Right cardiac atrium (tissue), 5 donors: ENCODE data around the gene ACTN4. TPM values are rescaled to one million over a fixed set of nuclear protein-coding genes. Genes with fewer than 3 reads are reported as not detected.

ENCODE experiments used
- ATAC-seq, 2 donors: fragments of 200-7000 bp; cut with Tn5 transposase; one replicate each; pipeline versions ENCODE4 v1.8.0 to v1.9.1; 2020; ENCODE audit warnings: moderate library complexity in 2 of 2, mild to moderate bottlenecking in 1 of 2
- DNase-seq, 3 donors: peaks; one replicate each; pipeline ENCODE4 v3.0.0-alpha.2; 2020
- H3K27ac ChIP-seq: one replicate; pipeline ENCODE4 v1.5.1; 2013; ENCODE audit warnings: mild to moderate bottlenecking, low read length, control low read depth, moderate library complexity
- H3K27me3 ChIP-seq: one replicate; pipeline ENCODE4 v1.6.1; 2013; ENCODE audit not compliant: control insufficient read depth, insufficient read depth
- H3K4me1 ChIP-seq: one replicate; pipeline ENCODE4 v1.6.1; 2013; ENCODE audit warnings: low read length; ENCODE audit not compliant: control insufficient read depth, insufficient read depth
- H3K4me3 ChIP-seq: one replicate; pipeline ENCODE4 v1.5.1; 2013; ENCODE audit warnings: low read length, control low read depth
- H3K9me3 ChIP-seq: one replicate; pipeline ENCODE4 v1.6.1; 2013; ENCODE audit warnings: low read length; ENCODE audit not compliant: control insufficient read depth
- WGBS: extraction: QIAGEN DNeasy Blood & Tissue Kit; methylation state at CpG from one replicate; pipeline ENCODE4 v1.1.7; 2013; 5-methylcytosine and 5-hydroxymethylcytosine counted together
- intact Hi-C, 4 donors: fragments of 100-400 bp; cut with DNase I; formaldehyde crosslinking; loops; one replicate each; pipeline versions ENCODE4 v1.11.0 to v1.14.0; 2022 to 2023
- polyA plus RNA-seq: library from polyadenylated mRNA; stranded (reverse); fragments of 200-250 nt; gene quantifications from one replicate; pipeline ENCODE4 v1.2.3, GENCODE V29; 2013
- total RNA-seq, 4 donors: library from RNA; stranded (reverse); fragmentation: NEBNext Ultra II Directional; extraction: Animal tissue kit (Norgen Biotek cat#: 25700); gene quantifications; one replicate each; pipeline ENCODE4 v1.2.1, GENCODE V29; 2021
- donor health status: healthy with polysubstance abuse.
- donor health status: DM: no; HTN: yes; CAD: no.
- donor health status: DM: no; HTN: no; CAD: no.
- donor health status: DM: no; HTN: yes; CAD: no; lungs with severe emphysema.
- donor health status: DM: yes; HTN: yes; CAD: no.

ACTN4 gene
- total and polyA plus RNA-seq, 5 donors: 87.4 to 226 (median 119) TPM

DNA sequence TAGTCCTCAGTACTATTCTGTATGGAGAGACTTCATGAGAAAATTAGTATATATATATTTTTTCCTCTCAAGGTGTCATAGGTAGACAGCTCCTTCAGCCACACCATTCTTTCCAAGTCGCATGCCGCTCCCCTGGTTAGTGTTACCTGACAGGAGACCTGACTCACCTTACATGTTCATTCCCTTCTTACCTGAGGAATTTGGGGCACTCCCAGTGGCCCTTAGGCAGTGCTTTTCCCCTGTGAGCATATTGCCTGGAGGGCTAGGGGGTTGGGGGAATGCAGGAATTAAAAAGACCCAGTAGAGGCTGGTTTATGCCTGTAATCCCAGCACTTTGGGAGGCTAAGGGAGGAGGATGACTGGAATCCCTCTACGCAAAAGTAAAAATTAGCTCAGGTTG is 9.0 kb upstream of the ACTN4 start:
- no peaks in the 10 kb centered on the region for H3K27me3 ChIP-seq
- 97% methylated on average over 3 of the region's 3 CpGs for WGBS
- H3K4me3 ChIP-seq: no peak overlapping the region
- no peaks in the 10 kb centered on the region for H3K9me3 ChIP-seq
- H3K4me1 ChIP-seq: no peaks in the 10 kb centered on the region
- intact Hi-C loops: loop anchor here in 1 of 4 donors (10.0 kb wide), 2 partner anchors 94 to 234 kb away; partner anchors contain the start of gene FAM98C
- no peak overlapping the region for H3K27ac ChIP-seq
- DNase-seq (peak in 1 of 3 donors; percentile 14), ATAC-seq (no peak)

DNA sequence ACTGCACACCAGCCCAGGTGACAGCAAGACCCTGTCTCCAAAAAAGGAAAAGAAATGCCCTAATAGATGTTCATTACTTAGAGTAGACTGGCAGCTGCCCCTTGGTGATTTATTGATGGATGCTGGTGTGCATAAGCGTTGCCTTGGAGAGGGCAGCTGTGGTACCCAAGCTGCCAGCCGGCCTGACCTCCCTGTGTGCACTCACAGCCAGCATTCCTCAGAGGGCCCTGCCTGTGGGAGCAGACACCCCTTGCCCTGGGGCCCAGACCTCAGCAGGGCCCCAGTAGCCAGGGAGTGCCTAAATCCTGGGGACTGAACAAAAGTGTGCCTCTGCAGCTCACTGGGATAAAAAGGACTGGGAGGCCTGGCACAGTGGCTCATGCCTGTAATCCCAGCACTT is 7.8 kb upstream of the ACTN4 start:
- DNase-seq: no peak
- no peak for ATAC-seq
- Histone ChIP-seq H3K27ac (no peak overlapping the region), H3K4me1 (no peaks in the 10 kb centered on the region), H3K4me3 (no peak overlapping the region), H3K9me3 (no peaks in the 10 kb centered on the region), H3K27me3 (no peaks in the 10 kb centered on the region)
- WGBS: 95% methylated on average over 2 of the region's 2 CpGs
- intact Hi-C loops: loop anchor here in 3 of 4 donors (10.0 kb wide), 3 partner anchors 95 to 235 kb away; partner anchors contain the start of genes ECH1 (in 2 of the 3) and FAM98C (in 1 of the 3)

DNA sequence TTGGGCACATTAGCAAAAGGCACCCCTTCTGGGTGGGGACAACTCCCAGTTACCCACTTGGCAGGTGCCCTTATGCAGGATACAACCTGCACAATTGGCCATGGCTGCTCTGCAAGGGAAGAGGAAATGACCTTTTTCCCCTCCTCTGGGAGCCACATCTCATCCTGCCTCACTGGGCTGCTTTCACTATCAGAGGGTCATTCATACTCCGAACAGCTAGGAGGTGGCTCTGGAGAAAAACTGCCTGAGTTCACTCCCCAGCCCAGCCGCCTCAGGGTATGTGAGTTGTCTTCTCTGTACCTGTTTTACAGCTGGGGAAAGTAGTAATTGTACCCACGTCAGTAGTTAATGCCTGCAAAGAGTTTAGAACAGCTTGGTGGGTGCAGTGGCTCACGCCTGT is 7.1 kb upstream of the ACTN4 start:
- intact Hi-C loops: loop anchor here in 2 of 4 donors (10.0 kb wide), 1 partner anchor 194 kb away; the partner anchor contains the start of gene ECH1 (in 2 of the 2)
- no peaks in the 10 kb centered on the region for H3K9me3 ChIP-seq
- no peak overlapping the region for H3K4me3 ChIP-seq
- DNase-seq (peak in 1 of 3 donors; percentile 22), ATAC-seq (peak; percentile 35 to 40)
- H3K4me1 ChIP-seq: no peaks in the 10 kb centered on the region
- 74% methylated on average over 4 of the region's 4 CpGs for WGBS
- no peaks in the 10 kb centered on the region for H3K27me3 ChIP-seq
- peak overlapping the region; percentile 65 for H3K27ac ChIP-seq

DNA sequence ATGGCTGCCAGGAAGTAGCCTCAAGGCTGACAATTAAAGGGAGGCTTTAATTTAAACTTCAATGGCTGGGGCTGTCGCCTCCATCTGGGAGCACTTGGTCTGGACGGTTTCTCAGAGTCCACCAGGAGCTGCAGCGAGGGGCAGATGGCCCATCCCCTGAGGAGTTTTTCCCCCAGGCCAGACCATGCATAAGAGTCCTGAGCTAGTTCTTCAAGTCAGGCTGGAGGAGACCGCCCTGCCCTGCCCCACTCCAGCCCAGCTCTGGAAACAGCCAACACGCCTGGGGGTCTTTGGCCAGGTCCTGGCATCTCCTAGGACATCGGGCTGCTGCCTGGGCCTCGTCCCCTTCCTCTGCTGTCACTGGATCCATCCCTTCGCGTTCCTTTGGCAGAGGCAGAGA is 5.3 kb upstream of the ACTN4 start:
- intact Hi-C loops: loop anchor here in 2 of 4 donors (10.0 kb wide), 1 partner anchor 193 kb away; the partner anchor contains the start of gene ECH1 (in 2 of the 2)
- WGBS: 87% methylated on average over 9 of the region's 9 CpGs
- DNase-seq: peak in 1 of 3 donors; percentile 19
- ATAC-seq: no peak
- no peaks in the 10 kb centered on the region for H3K4me1 ChIP-seq
- no peaks in the 10 kb centered on the region for H3K9me3 ChIP-seq
- peak overlapping the region; percentile 13 for H3K27ac ChIP-seq
- H3K4me3 ChIP-seq: no peak overlapping the region
- H3K27me3 ChIP-seq: no peaks in the 10 kb centered on the region

DNA sequence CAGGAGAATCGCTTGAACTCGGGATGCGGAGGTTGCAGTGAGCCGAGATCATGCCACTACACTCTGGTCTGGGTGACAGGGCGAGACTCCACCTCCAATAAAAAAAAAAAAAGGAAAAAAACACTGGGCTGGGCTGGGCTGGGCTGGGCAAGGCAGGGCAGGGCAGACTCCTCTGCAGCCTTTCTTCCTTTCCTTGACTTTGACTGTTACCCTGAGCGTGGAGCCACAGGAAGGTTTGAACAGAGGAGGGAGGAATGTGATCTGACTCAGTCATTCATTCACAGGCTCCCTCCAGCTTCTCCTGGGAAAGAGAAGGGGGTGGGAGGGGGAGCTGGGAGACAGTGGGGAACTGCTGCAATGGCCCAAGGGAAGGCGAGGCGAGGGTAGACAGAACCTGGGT is 2.7 kb upstream of the ACTN4 start:
- H3K4me1 ChIP-seq: no peaks in the 10 kb centered on the region
- ATAC-seq: no peak
- WGBS: 91% methylated on average over 8 of the region's 8 CpGs
- no peak overlapping the region for H3K4me3 ChIP-seq
- no peak overlapping the region for H3K27ac ChIP-seq
- no peaks in the 10 kb centered on the region for H3K27me3 ChIP-seq
- DNase-seq: peak in 1 of 3 donors; percentile 26
- intact Hi-C loops: loop anchor here in 3 of 4 donors (5.0 to 10.0 kb wide), 2 partner anchors 38 to 190 kb away; partner anchors contain the start of gene ECH1 (in 2 of the 3)
- no peaks in the 10 kb centered on the region for H3K9me3 ChIP-seq

DNA sequence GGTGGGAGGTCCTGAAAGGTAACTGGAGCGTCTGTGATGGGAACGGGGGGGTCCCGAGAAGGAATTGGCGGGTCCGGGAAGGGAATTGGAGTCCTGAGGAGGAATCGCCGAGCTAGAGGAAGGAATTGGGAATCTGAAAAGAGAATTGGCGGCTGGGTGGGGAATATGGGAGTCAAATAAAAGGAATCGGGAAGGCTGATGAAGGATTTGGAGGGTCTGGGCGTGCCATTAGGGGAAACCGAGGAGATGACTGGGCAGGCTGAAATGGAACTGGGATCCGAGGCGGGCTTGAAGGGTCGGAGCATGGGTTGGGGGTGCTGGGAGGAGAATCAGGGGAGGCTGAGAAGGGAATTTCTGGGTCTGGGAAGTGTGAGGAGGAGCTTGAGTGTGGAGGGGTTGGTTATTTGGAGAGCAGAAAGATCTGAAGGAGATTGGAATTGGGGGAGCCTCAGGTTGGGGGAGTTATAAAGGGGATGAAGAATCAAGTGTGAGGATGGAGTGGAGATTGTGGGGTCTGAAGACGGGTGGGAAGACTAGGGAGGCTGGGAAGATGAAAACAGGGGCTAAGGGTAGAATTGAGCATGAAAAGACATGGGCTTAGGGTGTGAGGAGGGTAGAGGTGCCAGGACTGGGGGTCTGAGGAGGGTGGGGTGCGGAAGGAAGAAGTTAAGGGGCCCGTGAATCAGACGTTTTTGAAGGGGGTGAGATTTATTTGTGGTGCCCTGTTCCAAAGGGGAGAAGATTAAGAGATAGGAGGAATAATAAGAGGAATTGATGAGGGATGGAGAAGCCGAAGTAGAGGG is 718 bp downstream of the ACTN4 start:
- peaks cover 12% of the 10 kb centered on the region for H3K4me1 ChIP-seq
- WGBS: under 1% methylated on average over 19 of the region's 19 CpGs
- ATAC-seq (no peak), DNase-seq (peak in 1 of 3 donors; percentile 54)
- no peaks in the 10 kb centered on the region for H3K9me3 ChIP-seq
- intact Hi-C loops: loop anchor here in 3 of 4 donors (5.0 to 10.0 kb wide), 2 partner anchors 34 to 187 kb away; partner anchors contain the start of gene ECH1 (in 2 of the 3)
- peak overlapping the region; percentile 80 for H3K27ac ChIP-seq
- no peaks in the 10 kb centered on the region for H3K27me3 ChIP-seq
- peak overlapping the region; percentile 93 for H3K4me3 ChIP-seq

DNA sequence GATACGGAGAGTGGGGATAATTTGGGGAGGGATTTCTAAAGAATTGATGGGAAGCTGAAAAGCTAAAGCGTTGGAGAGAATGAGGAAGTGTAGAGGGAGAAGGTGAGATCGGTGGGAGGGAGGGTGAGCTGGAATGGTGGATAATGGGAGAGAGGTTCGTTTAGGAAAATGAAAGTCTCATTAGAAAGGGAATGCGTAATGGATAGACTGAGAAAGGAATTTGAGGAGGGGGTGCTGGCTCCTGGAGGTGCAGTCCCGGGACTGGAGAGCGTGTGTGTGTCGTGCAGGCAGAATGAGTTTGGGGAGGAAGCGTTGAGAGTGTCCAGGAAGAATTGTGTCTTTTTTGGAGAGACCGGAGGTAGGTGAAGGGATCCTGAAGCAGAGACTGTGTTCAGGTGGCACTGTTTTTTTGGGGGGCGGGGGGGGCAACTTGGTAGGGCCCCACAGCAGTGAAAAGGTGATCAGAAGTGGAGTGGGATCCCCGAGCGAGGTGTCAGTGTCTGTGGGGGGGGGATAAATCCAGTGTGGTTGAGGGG is 1.4 kb downstream of the ACTN4 start:
- peak in 2 of 3 donors; percentile 28 to 41 for DNase-seq
- Histone ChIP-seq H3K4me3 (peak overlapping the region; percentile 93), H3K27me3 (no peaks in the 10 kb centered on the region), H3K4me1 (peaks cover 12% of the 10 kb centered on the region), H3K27ac (peak overlapping the region; percentile 80), H3K9me3 (no peaks in the 10 kb centered on the region)
- intact Hi-C loops: loop anchor here in 3 of 4 donors (5.0 to 10.0 kb wide), 2 partner anchors 33 to 186 kb away; partner anchors contain the start of gene ECH1 (in 2 of the 3)
- WGBS: 1% methylated on average over 13 of the region's 13 CpGs
- ATAC-seq: no peak

DNA sequence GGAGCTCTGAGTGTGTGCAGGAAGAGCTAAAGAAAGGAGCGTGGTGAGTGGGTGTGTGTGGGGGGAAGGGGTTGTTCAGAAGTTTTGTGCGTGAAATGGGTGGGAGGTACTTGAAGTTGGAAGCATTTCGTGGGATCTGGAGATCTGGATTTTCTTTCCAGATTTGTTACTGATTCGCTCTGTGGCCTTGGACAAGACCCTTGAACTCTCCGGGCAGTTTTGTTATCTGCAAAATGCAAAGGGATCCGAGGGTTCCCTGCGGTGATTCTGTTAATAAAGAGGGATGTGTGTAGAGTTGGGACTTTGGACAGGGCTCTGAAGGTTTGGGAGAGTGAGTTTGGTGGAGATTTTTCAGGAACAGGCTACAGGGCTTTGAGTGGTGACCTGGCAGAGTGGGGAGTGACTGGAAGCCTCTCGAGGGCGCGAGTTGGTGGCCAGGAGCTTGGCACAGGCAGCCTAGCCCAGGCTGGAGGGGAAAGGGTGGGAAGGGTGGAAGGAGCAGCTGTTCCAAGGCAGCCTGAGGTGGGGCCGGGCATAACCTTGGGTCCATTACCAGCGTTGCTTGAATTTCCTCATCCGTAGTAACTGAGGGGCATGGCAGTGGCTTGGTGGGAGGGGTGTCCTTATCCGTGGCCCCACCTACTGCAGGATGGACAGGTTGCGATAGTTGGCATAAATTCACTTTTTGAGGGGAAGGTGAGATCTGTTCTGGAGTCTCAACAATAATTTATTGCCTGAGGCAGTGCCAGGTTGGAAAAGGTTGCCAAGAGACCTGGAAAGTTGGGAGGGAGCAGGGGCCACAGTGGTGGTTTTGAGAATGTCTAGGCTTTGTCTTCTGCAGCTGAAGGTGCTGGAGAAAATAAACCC is 2.1 kb downstream of the ACTN4 start:
- no peaks in the 10 kb centered on the region for H3K9me3 ChIP-seq
- ATAC-seq (peak in 1 of 2 donors; percentile 6), DNase-seq (peak in 2 of 3 donors; percentile 62 to 66)
- H3K27me3 ChIP-seq: no peaks in the 10 kb centered on the region
- peak overlapping the region; percentile 93 for H3K4me3 ChIP-seq
- H3K27ac ChIP-seq: peak overlapping the region; percentile 80
- intact Hi-C loops: loop anchor here (5.0 to 10.0 kb wide), 7 partner anchors 33 to 185 kb away; partner anchors contain the start of gene ECH1 (in 2 of the 4)
- peaks cover 12% of the 10 kb centered on the region for H3K4me1 ChIP-seq
- WGBS: 8% methylated on average over 15 of the region's 15 CpGs

DNA sequence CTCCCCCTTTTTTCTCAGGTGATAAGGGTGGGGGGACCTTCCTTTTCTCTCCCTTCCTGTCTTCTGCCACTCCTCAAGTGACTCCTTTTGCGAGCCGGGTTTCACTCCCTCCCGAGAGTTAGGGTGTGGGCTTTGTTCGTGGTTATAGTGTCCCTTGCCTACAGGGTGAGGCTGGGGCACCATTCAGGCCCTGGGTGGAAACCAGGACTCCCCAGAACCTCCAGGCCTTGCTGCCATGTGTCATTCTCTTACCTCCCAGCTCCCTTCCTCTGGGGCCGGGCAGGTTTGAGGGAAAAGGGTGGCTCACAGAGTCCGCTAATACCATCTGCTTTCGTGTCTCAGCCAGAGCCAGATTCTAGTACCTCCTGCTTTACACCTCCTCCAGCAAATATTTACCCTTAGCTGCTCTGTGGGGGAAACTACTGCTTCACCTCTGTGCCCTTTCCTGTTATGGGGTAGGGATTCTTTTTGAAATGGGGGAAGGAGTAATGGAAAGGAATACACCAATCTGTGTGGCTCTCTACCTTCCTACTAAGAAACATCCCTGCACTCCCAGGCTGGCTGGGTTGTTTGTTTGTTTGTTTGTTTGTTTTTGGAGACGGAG is 2.8 kb downstream of the ACTN4 start:
- Histone ChIP-seq H3K9me3 (no peaks in the 10 kb centered on the region), H3K4me3 (peak overlapping the region; percentile 93), H3K4me1 (peaks cover 17% of the 10 kb centered on the region), H3K27ac (peak overlapping the region; percentile 80), H3K27me3 (no peaks in the 10 kb centered on the region)
- WGBS: 27% methylated on average over 8 of the region's 8 CpGs
- peak in 2 of 3 donors; percentile 33 to 50 for DNase-seq
- intact Hi-C loops: loop anchor here in 3 of 4 donors (5.0 to 10.0 kb wide), 5 partner anchors 42 to 77 kb away; no protein-coding TSS in a partner anchor
- ATAC-seq: no peak
